T-helper 1 cell treated with Interleukin-12 subunit alpha and Interleukin-12 subunit beta and Interleukin-4 antibody, amounts not matched to agents 30 μg/mL and 1 μg/mL, for 36 hours (primary cell): ENCODE results near the gene PARD3B.
A peak's percentile ranks its signal among the peaks of the same experiment; 100 is the strongest.

Source experiments
- H3K27ac Mint-ChIP-seq: one replicate; pipeline ENCODE4 v1.8.0; 2021; ENCODE audit warnings: mild to moderate bottlenecking, mixed read lengths
- H3K27me3 Mint-ChIP-seq: one replicate; pipeline ENCODE4 v1.8.0; 2021; ENCODE audit warnings: low read depth, mixed read lengths
- H3K36me3 Mint-ChIP-seq: one replicate; pipeline ENCODE4 v1.8.0; 2021; ENCODE audit warnings: low read depth, mixed read lengths
- H3K4me1 Mint-ChIP-seq: one replicate; pipeline ENCODE4 v1.8.0; 2021; ENCODE audit warnings: low read depth, mixed read lengths
- H3K4me3 Mint-ChIP-seq: one replicate; pipeline ENCODE4 v1.8.0; 2021; ENCODE audit warnings: mild to moderate bottlenecking, moderate library complexity, mixed read lengths
- H3K9me3 Mint-ChIP-seq: one replicate; pipeline ENCODE4 v1.8.0; 2021; ENCODE audit warnings: mixed read lengths

PARD3B gene

GRCh38 chr2:205627085-205627484, 1081.8 kb downstream of the PARD3B start:
- no peaks in the 10 kb centered on the region for H3K27me3 Mint-ChIP-seq
- H3K9me3 Mint-ChIP-seq: no peaks in the 10 kb centered on the region
- H3K36me3 Mint-ChIP-seq: no peaks in the 10 kb centered on the region
- H3K4me1 Mint-ChIP-seq: no peaks in the 10 kb centered on the region
- no peak overlapping the region for H3K4me3 Mint-ChIP-seq
- no peak overlapping the region for H3K27ac Mint-ChIP-seq

DNA sequence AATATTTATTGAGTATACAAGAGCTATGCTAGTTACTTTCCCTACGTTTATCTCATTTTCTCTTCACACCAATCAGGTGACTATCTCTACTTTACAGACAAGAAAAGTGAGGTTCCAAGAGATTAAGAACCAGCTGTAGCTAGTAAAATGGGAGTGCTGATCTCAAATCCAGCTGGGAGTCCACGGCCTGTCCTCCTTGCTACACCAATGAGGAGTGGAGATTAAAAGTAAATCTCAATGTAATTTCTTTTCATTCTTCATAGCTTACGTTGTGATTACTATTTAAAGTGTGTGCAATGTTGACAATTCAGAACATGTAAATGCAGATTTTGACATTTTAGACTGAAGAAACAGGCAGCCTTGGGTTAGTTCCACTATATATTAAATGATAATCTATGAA, 1083.1 kb downstream of the PARD3B start:
- H3K4me3 Mint-ChIP-seq: no peak overlapping the region
- H3K27me3 Mint-ChIP-seq: no peaks in the 10 kb centered on the region
- no peaks in the 10 kb centered on the region for H3K4me1 Mint-ChIP-seq
- H3K27ac Mint-ChIP-seq: no peak overlapping the region
- no peaks in the 10 kb centered on the region for H3K9me3 Mint-ChIP-seq
- no peaks in the 10 kb centered on the region for H3K36me3 Mint-ChIP-seq

GRCh38 chr2:205629091-205629776, 1084.0 kb downstream of the PARD3B start:
- no peaks in the 10 kb centered on the region for H3K4me1 Mint-ChIP-seq
- H3K36me3 Mint-ChIP-seq: no peaks in the 10 kb centered on the region
- H3K27ac Mint-ChIP-seq: no peak overlapping the region
- no peaks in the 10 kb centered on the region for H3K27me3 Mint-ChIP-seq
- no peak overlapping the region for H3K4me3 Mint-ChIP-seq
- no peaks in the 10 kb centered on the region for H3K9me3 Mint-ChIP-seq

GRCh38 chr2:205633994-205634393, 1088.7 kb downstream of the PARD3B start:
- peaks cover 11% of the 10 kb centered on the region for H3K4me1 Mint-ChIP-seq
- H3K27me3 Mint-ChIP-seq: no peaks in the 10 kb centered on the region
- no peaks in the 10 kb centered on the region for H3K9me3 Mint-ChIP-seq
- no peaks in the 10 kb centered on the region for H3K36me3 Mint-ChIP-seq
- no peak overlapping the region for H3K27ac Mint-ChIP-seq
- no peak overlapping the region for H3K4me3 Mint-ChIP-seq

DNA sequence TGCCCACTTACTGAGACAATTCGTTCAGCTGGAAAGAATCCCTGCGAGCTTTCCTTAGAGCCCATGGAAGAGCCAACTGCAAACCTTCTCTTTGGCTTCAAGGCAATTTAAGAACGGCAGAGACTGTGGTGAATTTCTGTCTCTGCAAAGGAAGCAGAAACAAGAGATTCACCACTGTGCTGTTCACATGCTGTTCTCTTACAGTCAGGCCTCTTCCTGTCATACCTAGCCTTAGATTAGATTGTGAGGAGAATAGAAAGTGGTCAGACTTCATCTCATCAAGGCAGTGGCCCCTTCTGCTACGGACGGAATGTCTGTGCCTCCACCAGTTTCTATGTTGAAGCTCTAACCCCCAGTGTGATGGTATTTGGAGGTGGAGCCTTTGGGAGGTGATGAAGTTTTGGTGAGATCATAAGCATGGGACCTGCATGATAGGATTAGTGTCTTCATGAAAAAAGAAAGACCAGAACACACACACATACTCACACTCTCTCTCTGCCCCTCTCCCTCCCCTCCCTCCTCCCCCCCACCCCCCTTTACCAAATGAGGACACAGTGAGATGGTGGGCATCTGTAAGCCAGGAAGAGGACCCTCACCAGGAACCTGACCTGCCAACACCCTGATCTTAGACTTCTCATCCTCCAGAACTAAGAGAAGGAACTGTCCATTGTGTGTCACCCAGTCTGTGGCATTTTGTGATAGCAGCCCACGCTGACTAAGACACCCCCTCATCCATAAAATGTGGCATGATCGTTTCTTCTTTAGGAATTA, 1091.5 kb downstream of the PARD3B start:
- no peaks in the 10 kb centered on the region for H3K9me3 Mint-ChIP-seq
- H3K36me3 Mint-ChIP-seq: no peaks in the 10 kb centered on the region
- no peaks in the 10 kb centered on the region for H3K27me3 Mint-ChIP-seq
- no peak overlapping the region for H3K4me3 Mint-ChIP-seq
- peaks cover 15% of the 10 kb centered on the region for H3K4me1 Mint-ChIP-seq
- peak overlapping the region; percentile 56 for H3K27ac Mint-ChIP-seq

DNA sequence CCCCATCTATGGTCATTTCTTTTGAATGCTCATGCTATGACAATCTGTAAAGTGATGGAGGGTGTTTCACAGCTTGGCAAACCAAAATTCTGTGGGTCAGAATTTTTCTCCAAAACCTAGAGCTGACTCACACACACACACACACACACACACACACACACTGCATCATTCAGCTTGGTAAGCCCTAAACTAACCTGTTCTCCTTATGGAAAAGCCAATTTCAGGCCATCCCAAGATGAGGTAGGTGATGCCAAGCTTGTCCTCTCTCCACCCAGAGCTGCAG, 1092.0 kb downstream of the PARD3B start:
- H3K4me1 Mint-ChIP-seq: peaks cover 17% of the 10 kb centered on the region
- H3K36me3 Mint-ChIP-seq: no peaks in the 10 kb centered on the region
- no peaks in the 10 kb centered on the region for H3K9me3 Mint-ChIP-seq
- H3K27me3 Mint-ChIP-seq: no peaks in the 10 kb centered on the region
- H3K27ac Mint-ChIP-seq: no peak overlapping the region
- no peak overlapping the region for H3K4me3 Mint-ChIP-seq

DNA sequence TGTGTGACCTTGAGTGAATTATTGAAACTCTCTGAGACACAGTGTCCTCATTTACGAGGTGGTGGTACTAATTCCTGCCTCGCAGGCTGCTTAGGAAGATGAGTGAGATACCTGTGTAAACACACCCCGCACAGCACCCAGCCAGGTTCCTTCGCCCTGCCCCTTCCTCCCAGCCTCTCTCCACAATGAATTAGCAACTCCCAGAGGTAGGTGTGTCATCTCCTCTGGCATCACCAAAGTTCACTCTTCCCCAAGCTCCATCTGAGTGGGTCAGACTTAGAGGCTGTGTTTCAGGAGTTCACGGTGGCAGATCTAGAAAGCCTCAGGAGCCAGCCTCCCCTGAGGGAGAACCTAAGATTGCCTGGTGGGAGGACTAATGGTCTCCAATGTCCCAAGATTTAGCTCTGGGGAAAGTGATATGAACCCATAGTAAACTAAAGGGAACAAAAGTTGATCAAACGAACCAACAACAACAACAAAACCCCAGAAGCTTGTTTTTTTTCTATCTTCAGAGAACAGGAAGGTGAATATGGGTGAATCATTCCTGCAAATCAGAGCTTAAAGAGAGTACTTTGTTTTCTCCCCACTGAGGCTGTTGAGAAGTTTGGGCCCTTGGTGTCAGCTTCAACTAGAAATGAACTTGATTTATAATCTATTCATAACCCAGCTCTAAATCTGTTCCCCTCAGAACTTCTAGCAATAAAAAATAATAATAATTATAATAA, 1092.7 kb downstream of the PARD3B start:
- Mint-ChIP-seq H3K9me3 (no peaks in the 10 kb centered on the region), H3K4me3 (no peak overlapping the region), H3K27ac (no peak overlapping the region), H3K36me3 (no peaks in the 10 kb centered on the region), H3K4me1 (peaks cover 17% of the 10 kb centered on the region), H3K27me3 (no peaks in the 10 kb centered on the region)

DNA sequence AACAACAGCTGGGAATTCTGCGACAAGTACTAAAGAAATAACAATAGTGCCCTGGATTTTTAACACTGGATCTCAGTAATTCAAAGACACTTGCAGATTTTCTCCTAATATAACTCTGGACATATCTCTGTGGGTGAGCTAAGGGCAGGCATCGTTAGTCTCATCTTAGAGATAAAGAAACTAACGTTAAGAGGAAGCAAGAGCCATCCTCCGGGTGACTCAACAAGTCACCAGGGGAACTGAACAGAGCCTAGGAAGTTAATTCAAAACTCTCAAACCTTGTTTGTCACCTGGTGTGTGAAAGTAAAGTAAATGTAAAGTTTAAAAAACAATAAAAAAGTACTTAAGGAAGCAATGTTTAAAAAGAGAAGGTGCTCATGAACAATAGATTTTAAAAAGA, 1095.4 kb downstream of the PARD3B start:
- Mint-ChIP-seq H3K4me1 (peaks cover 17% of the 10 kb centered on the region), H3K4me3 (no peak overlapping the region), H3K27ac (no peak overlapping the region), H3K9me3 (no peaks in the 10 kb centered on the region), H3K36me3 (no peaks in the 10 kb centered on the region), H3K27me3 (peaks cover 13% of the 10 kb centered on the region)

- Mint-ChIP-seq H3K9me3 (no peaks in the 10 kb centered on the region), H3K27me3 (peaks cover 13% of the 10 kb centered on the region), H3K36me3 (no peaks in the 10 kb centered on the region), H3K27ac (no peak overlapping the region), H3K4me3 (no peak overlapping the region), H3K4me1 (peaks cover 8% of the 10 kb centered on the region)
These were observed 1097.5 kb downstream of the PARD3B start for GRCh38 chr2:205642599-205643356.

- Mint-ChIP-seq H3K4me1 (peaks cover 5% of the 10 kb centered on the region), H3K27me3 (peaks cover 13% of the 10 kb centered on the region), H3K9me3 (no peaks in the 10 kb centered on the region), H3K36me3 (no peaks in the 10 kb centered on the region), H3K27ac (no peak overlapping the region), H3K4me3 (no peak overlapping the region)
These were observed 1098.2 kb downstream of the PARD3B start for GRCh38 chr2:205643391-205643885.

DNA sequence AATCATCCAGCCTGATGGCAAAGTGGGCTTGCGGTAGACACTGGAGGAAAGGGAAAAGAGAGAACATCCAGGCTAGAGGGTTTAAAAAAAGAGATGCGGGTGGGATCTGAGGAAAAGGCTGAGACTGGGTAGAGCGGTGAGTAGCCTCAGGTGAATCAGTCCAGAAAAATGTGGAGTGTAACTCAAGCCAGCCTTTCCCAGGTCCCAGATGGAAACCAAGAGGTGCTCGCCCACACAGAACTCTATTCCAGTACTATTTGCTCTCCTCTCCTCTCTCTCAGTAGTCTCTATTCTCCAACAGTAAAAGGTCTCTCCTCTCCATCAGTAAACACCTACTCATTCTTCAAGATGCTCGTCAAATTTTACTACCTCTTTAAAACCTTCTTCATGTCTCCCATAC, 1098.7 kb downstream of the PARD3B start:
- H3K4me3 Mint-ChIP-seq: no peak overlapping the region
- H3K36me3 Mint-ChIP-seq: no peaks in the 10 kb centered on the region
- peaks cover 5% of the 10 kb centered on the region for H3K4me1 Mint-ChIP-seq
- no peak overlapping the region for H3K27ac Mint-ChIP-seq
- H3K9me3 Mint-ChIP-seq: no peaks in the 10 kb centered on the region
- peaks cover 13% of the 10 kb centered on the region for H3K27me3 Mint-ChIP-seq

GRCh38 chr2:205646680-205647079, 1101.4 kb downstream of the PARD3B start:
- Mint-ChIP-seq H3K27me3 (peaks cover 13% of the 10 kb centered on the region), H3K9me3 (no peaks in the 10 kb centered on the region), H3K4me1 (peaks cover 1% of the 10 kb centered on the region), H3K36me3 (no peaks in the 10 kb centered on the region), H3K27ac (no peak overlapping the region), H3K4me3 (no peak overlapping the region)

DNA sequence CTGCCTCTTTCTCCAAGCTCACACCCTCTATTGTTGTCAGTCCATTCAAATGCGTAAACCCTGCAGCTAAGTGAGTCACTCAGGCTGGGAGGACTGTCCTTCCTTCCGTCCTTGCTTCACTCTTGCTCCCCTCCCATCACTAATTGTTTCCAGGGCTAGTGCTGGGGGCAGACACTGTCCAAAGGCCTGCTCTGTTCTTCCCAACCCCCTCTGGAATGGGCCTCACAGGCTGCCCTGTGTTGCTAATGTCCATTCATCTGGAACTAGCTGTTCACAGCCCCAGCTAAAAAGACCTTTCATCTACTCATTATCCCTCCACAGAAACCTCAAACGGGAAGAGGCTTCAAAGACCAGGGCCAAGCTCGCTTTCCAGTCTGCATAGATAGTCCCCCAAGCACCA, 1105.2 kb downstream of the PARD3B start:
- Mint-ChIP-seq H3K27ac (no peak overlapping the region), H3K4me3 (no peak overlapping the region), H3K4me1 (peaks cover 1% of the 10 kb centered on the region), H3K27me3 (peaks cover 5% of the 10 kb centered on the region), H3K36me3 (no peaks in the 10 kb centered on the region), H3K9me3 (no peaks in the 10 kb centered on the region)

- Mint-ChIP-seq H3K4me1 (peaks cover 1% of the 10 kb centered on the region), H3K27me3 (peaks cover 4% of the 10 kb centered on the region), H3K4me3 (no peak overlapping the region), H3K9me3 (no peaks in the 10 kb centered on the region), H3K36me3 (no peaks in the 10 kb centered on the region), H3K27ac (no peak overlapping the region)
These were observed 1105.7 kb downstream of the PARD3B start for GRCh38 chr2:205650931-205651330.
